Liver (tissue), 9 donors: ENCODE measurements around the gene SUGCT. TPM values are rescaled to one million over a fixed set of nuclear protein-coding genes. Genes with fewer than 3 reads are reported as not detected.

ENCODE experiments used
- DNase-seq: peaks from one replicate; pipeline ENCODE4 v3.0.0-alpha.2; 2017; ENCODE audit warnings: low spot score
- H3K27ac ChIP-seq, 2 donors: one replicate each; pipeline ENCODE4 v1.7.0; 2013; ENCODE audit warnings: inconsistent platforms in 2 of 2, low read length in 2 of 2, control low read depth in 1 of 2, low read depth in 1 of 2, mild to moderate bottlenecking in 1 of 2
- H3K27me3 ChIP-seq, 4 donors: one replicate each; pipeline versions ENCODE4 v1.6.1 to v1.7.0; 2013; ENCODE audit warnings: low read length in 3 of 4, inconsistent platforms in 1 of 4, mild to moderate bottlenecking in 1 of 4, moderate library complexity in 1 of 4; ENCODE audit not compliant: control insufficient read depth in 4 of 4, insufficient read depth in 4 of 4
- H3K36me3 ChIP-seq, 4 donors: one replicate each; pipeline versions ENCODE4 v1.6.1 to v1.7.0; 2013; ENCODE audit warnings: low read length in 3 of 4, mild to moderate bottlenecking in 3 of 4, low read depth in 1 of 4, moderate library complexity in 1 of 4; ENCODE audit not compliant: control insufficient read depth in 4 of 4, insufficient read depth in 3 of 4
- H3K4me1 ChIP-seq, 4 donors: one replicate each; pipeline versions ENCODE4 v1.6.1 to v1.7.0; 2013; ENCODE audit warnings: low read length in 3 of 4, mild to moderate bottlenecking in 3 of 4, moderate library complexity in 1 of 4; ENCODE audit not compliant: control insufficient read depth in 4 of 4, insufficient read depth in 4 of 4
- H3K4me3 ChIP-seq, 3 donors: one replicate each; pipeline versions ENCODE4 v1.6.1 to v1.7.0; 2013; ENCODE audit warnings: low read length in 3 of 3, control low read depth in 1 of 3, low read depth in 1 of 3, mild to moderate bottlenecking in 1 of 3
- H3K9ac ChIP-seq, 2 donors: one replicate each; pipeline ENCODE4 v1.7.0; 2013; ENCODE audit warnings: low read length in 2 of 2, mild to moderate bottlenecking in 2 of 2, moderate library complexity in 2 of 2, control low read depth in 1 of 2, low read depth in 1 of 2
- H3K9me3 ChIP-seq, 4 donors: one replicate each; pipeline versions ENCODE4 v1.6.1 to v1.7.0; 2013; ENCODE audit warnings: low read length in 3 of 4; ENCODE audit not compliant: control insufficient read depth in 4 of 4
- EGR1 ChIP-seq, 2 donors: IDR thresholded peaks; 2 replicates each; pipeline ENCODE4 v1.6.1; 2016 to 2018; ENCODE audit warnings: antibody characterized with exemption in 2 of 2, low read depth in 2 of 2
- FOXA1 ChIP-seq: IDR thresholded peaks from 2 replicates; pipeline ENCODE4 v1.6.1; 2016; ENCODE audit warnings: antibody characterized with exemption
- FOXA2 ChIP-seq: IDR thresholded peaks from 2 replicates; pipeline ENCODE4 v1.6.1; 2016; ENCODE audit warnings: antibody characterized with exemption
- HNF4A ChIP-seq, 2 donors: conservative IDR thresholded peaks; 2 replicates each; pipeline ENCODE4 v1.6.1; 2016; ENCODE audit warnings: antibody characterized with exemption in 2 of 2, mild to moderate bottlenecking in 2 of 2
- HNF4G ChIP-seq: IDR thresholded peaks from 2 replicates; pipeline ENCODE4 v1.6.1; 2016; ENCODE audit warnings: antibody characterized with exemption
- JUND ChIP-seq, 2 donors: IDR thresholded peaks; 2 replicates each; pipeline ENCODE4 v1.6.1; 2016; ENCODE audit warnings: antibody characterized with exemption in 2 of 2
- NR2F2 ChIP-seq: IDR thresholded peaks from 2 replicates; pipeline ENCODE4 v1.6.1; 2016; ENCODE audit warnings: antibody characterized with exemption
- RAD21 ChIP-seq, 2 donors: IDR thresholded peaks; 2 replicates each; pipeline ENCODE4 v1.6.1; 2016; ENCODE audit warnings: antibody characterized with exemption in 2 of 2, mild to moderate bottlenecking in 2 of 2
- RXRA ChIP-seq, 2 donors: IDR thresholded peaks; 2 replicates each; pipeline ENCODE4 v1.6.1; 2017 to 2018; ENCODE audit warnings: antibody characterized with exemption in 2 of 2, mild to moderate bottlenecking in 1 of 2
- SP1 ChIP-seq: IDR thresholded peaks from 2 replicates; pipeline ENCODE4 v1.6.1; 2018; ENCODE audit warnings: antibody characterized with exemption, mild to moderate bottlenecking
- TAF1 ChIP-seq: conservative IDR thresholded peaks from 2 replicates; pipeline ENCODE4 v1.6.1; 2016; ENCODE audit warnings: antibody characterized with exemption, mild to moderate bottlenecking
- YY1 ChIP-seq: IDR thresholded peaks from 2 replicates; pipeline ENCODE4 v1.6.1; 2016; ENCODE audit warnings: antibody characterized with exemption, mild to moderate bottlenecking
- WGBS: extraction: QIAGEN DNeasy Blood & Tissue Kit; methylation state at CpG from one replicate; pipeline ENCODE4 v1.1.7; 2013; 5-methylcytosine and 5-hydroxymethylcytosine counted together
- polyA plus RNA-seq, 2 donors: library from polyadenylated mRNA; stranded (reverse) in 1 of 2; unstranded in 1 of 2; fragments of 200-250 nt in 1 of 2; fragments of >200 nt in 1 of 2; fragmentation: Nextera tagmentation in 1 of 2; extraction: Ambion mirVana in 1 of 2; gene quantifications; one replicate each; pipeline versions ENCODE4 v1.2.1 to v1.2.3, GENCODE V29; 2013 to 2015
- total RNA-seq, 2 donors: library from RNA; depleted of rRNA; stranded (reverse); fragments of >200 nt; gene quantifications; one replicate each; pipeline ENCODE4 v1.2.3, GENCODE V29; 2014
- TF ChIP-seq, protein P1 (sequence below): fragments of 150-350 bp; IDR thresholded peaks from 2 replicates; pipeline ENCODE4 v1.5.1; 2017; ENCODE audit warnings: improper control_type of control experiment, low read depth, low read length; ENCODE audit not compliant: missing input control
- TF ChIP-seq, protein P2 (sequence below): IDR thresholded peaks from 2 replicates; pipeline ENCODE4 v1.6.1; 2016; ENCODE audit warnings: antibody characterized with exemption
- TF ChIP-seq, protein P3 (sequence below): IDR thresholded peaks from 2 replicates; pipeline ENCODE4 v1.6.1; 2016; ENCODE audit warnings: antibody characterized with exemption
- TF ChIP-seq, protein P4 (sequence below): IDR thresholded peaks from 2 replicates; pipeline ENCODE4 v1.6.1; 2016; ENCODE audit warnings: antibody characterized with exemption
- donor health status: healthy.
- donor health status: healthy.
- donor health status: healthy.
- donor health status: healthy.
- donor health status: healthy.

The SUGCT gene
- total and polyA plus RNA-seq, 4 donors, result 6.2 to 11.9 (median 9.9) TPM

DNA sequence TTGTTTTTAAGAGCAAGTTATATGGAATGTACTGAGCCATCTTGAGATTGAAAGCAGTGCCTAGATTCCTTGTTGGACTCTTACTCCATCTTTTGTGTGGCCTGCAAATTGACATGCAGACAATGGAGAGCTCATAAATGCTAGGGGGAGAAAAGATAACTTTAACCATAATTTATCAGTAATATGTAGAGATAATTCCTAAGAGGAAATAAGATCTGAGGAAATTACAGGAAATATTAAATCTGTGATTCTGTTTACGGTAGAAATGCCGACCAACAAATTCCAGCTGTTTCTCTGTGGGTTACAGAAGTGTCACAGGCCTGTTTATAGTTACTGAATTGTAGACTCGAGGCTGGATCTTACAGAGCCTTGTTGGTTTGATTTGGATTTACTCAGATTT, 348.0 kb downstream of the SUGCT start (continued):
- TF ChIP-seq, protein P1, sequence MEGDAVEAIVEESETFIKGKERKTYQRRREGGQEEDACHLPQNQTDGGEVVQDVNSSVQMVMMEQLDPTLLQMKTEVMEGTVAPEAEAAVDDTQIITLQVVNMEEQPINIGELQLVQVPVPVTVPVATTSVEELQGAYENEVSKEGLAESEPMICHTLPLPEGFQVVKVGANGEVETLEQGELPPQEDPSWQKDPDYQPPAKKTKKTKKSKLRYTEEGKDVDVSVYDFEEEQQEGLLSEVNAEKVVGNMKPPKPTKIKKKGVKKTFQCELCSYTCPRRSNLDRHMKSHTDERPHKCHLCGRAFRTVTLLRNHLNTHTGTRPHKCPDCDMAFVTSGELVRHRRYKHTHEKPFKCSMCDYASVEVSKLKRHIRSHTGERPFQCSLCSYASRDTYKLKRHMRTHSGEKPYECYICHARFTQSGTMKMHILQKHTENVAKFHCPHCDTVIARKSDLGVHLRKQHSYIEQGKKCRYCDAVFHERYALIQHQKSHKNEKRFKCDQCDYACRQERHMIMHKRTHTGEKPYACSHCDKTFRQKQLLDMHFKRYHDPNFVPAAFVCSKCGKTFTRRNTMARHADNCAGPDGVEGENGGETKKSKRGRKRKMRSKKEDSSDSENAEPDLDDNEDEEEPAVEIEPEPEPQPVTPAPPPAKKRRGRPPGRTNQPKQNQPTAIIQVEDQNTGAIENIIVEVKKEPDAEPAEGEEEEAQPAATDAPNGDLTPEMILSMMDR, result no peak
- TF ChIP-seq RAD21 (IDR thresholded peaks at IDR 0.05), result no peak
- no peak for TF ChIP-seq FOXA2
- TF ChIP-seq RXRA (IDR thresholded peaks at IDR 0.05), result no peak
- TF ChIP-seq FOXA1, result no peak
- no peak for TF ChIP-seq EGR1 (IDR thresholded peaks at IDR 0.05; ENCODE audit: low read depth in 2 of 2)
- TF ChIP-seq TAF1, result no peak
- TF ChIP-seq NR2F2, result no peak
- TF ChIP-seq, protein P2, sequence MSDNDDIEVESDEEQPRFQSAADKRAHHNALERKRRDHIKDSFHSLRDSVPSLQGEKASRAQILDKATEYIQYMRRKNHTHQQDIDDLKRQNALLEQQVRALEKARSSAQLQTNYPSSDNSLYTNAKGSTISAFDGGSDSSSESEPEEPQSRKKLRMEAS, result no peak
- TF ChIP-seq HNF4A (conservative IDR thresholded peaks at IDR 0.05), result no peak
- TF ChIP-seq SP1, result no peak
- no peak for TF ChIP-seq JUND (IDR thresholded peaks at IDR 0.05)
- TF ChIP-seq, protein P3, sequence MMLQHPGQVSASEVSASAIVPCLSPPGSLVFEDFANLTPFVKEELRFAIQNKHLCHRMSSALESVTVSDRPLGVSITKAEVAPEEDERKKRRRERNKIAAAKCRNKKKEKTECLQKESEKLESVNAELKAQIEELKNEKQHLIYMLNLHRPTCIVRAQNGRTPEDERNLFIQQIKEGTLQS, result no peak

DNA sequence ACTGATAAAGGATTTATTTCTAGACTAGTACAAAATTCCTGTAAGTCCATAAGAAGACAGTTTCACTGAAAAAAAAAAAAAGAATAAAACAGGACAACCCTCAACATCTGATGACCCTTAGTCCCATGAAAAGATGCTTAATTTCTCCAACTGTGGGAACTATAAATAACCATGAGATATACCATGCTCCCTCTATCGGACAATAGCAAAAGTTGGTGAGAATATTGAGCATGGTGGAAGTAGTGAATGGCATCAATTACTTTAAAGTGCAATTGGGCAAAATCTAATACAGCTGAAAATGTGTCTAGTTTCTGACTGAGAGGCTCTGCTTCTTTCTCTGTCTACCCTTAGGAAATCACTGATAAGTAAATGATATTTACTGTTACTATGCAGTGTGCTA, 348.8 kb downstream of the SUGCT start:
- no peak overlapping the region for H3K4me3 ChIP-seq
- H3K9me3 ChIP-seq, result no peaks in the 10 kb centered on the region
- no peaks in the 10 kb centered on the region for H3K27me3 ChIP-seq
- H3K4me1 ChIP-seq, result no peaks in the 10 kb centered on the region
- H3K9ac ChIP-seq, result no peak overlapping the region
- no peak for TF ChIP-seq HNF4G
- TF ChIP-seq RAD21 (IDR thresholded peaks at IDR 0.05), result peak in 1 of 2 donors; percentile 29
- TF ChIP-seq TAF1, result no peak
- TF ChIP-seq, protein P2, result no peak
- no peak for TF ChIP-seq FOXA1
- no peak for TF ChIP-seq EGR1 (IDR thresholded peaks at IDR 0.05; ENCODE audit: low read depth in 2 of 2)
- TF ChIP-seq, protein P3, result no peak
- DNase-seq, result no peak
- H3K36me3 ChIP-seq, result no peaks in the 10 kb centered on the region
- 72% methylated on average over 1 of the region's 1 CpG for WGBS
- no peak overlapping the region for H3K27ac ChIP-seq

DNA sequence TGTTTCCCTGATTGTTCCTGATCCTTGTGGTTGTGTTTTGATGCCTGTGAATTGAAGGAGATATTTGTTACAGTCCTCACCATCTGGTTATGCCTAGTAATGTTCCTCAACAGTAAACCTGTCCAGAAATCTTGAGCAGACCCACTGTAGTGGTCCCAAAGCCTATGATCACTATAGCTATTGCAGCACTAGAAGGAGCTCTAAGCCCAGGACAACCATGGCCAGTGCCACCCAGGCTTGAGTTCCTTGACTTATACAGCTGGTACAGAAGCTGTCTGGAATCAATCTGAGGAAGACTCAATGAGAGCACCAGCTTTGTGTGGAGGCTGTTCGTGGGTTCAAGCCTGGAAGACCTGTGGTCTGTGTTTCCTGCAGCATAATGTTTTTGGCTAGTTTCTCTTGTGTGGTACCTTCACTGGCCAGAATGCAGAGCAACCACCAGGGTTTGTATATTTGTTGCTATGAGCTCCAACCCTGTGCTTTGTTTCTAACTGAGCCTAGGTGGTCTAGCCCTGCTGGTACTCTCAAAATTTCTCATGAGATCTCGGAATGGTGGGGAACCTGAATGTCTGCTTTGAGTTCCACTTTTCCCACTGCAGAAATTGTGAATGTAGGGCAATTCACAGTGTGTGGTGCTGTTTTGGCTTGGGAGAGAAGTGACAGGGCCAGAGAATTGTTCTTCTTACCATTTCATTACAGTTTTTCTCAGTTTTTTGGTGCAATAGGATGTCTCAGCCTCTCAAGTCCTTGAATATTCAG, 355.2 kb downstream of the SUGCT start:
- H3K27ac ChIP-seq, result no peak overlapping the region
- no peaks in the 10 kb centered on the region for H3K36me3 ChIP-seq
- WGBS, result 84% methylated on average over 2 of the region's 2 CpGs
- no peaks in the 10 kb centered on the region for H3K27me3 ChIP-seq
- no peak for DNase-seq
- peaks cover 0 to 2% (median 0%) of the 10 kb centered on the region in 4 donors for H3K9me3 ChIP-seq
- H3K9ac ChIP-seq, result no peak overlapping the region
- no peaks in the 10 kb centered on the region for H3K4me1 ChIP-seq
- no peak overlapping the region for H3K4me3 ChIP-seq
- no peak for TF ChIP-seq RXRA (IDR thresholded peaks at IDR 0.05)
- TF ChIP-seq, protein P4, sequence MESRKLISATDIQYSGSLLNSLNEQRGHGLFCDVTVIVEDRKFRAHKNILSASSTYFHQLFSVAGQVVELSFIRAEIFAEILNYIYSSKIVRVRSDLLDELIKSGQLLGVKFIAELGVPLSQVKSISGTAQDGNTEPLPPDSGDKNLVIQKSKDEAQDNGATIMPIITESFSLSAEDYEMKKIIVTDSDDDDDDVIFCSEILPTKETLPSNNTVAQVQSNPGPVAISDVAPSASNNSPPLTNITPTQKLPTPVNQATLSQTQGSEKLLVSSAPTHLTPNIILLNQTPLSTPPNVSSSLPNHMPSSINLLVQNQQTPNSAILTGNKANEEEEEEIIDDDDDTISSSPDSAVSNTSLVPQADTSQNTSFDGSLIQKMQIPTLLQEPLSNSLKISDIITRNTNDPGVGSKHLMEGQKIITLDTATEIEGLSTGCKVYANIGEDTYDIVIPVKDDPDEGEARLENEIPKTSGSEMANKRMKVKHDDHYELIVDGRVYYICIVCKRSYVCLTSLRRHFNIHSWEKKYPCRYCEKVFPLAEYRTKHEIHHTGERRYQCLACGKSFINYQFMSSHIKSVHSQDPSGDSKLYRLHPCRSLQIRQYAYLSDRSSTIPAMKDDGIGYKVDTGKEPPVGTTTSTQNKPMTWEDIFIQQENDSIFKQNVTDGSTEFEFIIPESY, result no peak
- TF ChIP-seq, protein P1, result no peak
- no peak for TF ChIP-seq SP1
- no peak for TF ChIP-seq HNF4G
- TF ChIP-seq YY1, result no peak
- TF ChIP-seq TAF1, result no peak
